GM13976 (cell line): ENCODE results near the gene NHEJ1.
A peak's percentile ranks its signal among the peaks of the same experiment; 100 is the strongest.

Experiments used
- DNase-seq: peaks from one replicate; pipeline ENCODE4 v3.0.0; 2012; ENCODE audit warnings: low spot score
- in situ Hi-C: fragments of 300-500 bp; cut with MboI; formaldehyde crosslinking; loops from one replicate; pipeline ENCODE4 v1.12.0; 2022; ENCODE audit warnings: low sequenced_read_pairs, mixed read lengths, inconsistent platforms; ENCODE audit not compliant: unreplicated experiment
- TF ChIP-seq, protein P1 (sequence below): IDR thresholded peaks from 2 replicates; pipeline ENCODE4 v1.5.1; 2012; ENCODE audit warnings: borderline replicate concordance, mild to moderate bottlenecking; ENCODE audit not compliant: insufficient read depth; ENCODE audit errors: extremely low read depth, missing control alignments, control extremely low read depth

The NHEJ1 gene

DNA sequence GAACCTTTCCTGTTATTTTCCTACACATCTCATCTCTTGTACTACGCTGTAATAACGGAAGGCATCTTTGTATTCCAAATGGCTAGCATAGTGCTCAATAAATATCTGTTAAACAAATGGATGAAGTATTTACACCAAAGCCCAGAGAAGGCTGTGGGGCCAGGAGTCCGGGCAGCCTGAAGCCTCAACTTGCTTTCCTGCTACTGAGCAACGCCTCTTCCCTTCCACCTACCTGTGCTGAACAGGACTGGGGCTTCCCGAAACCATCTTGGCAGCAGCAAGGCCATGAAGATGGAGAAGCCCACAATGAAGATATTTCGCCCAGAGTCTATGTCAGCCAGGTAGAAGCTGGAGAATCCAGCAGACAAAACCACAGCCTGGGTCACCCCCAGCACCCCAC lies 2.5 kb upstream of the NHEJ1 start:
- in situ Hi-C loops, result loop anchor here (25.0 kb wide), 1 partner anchor 124 kb away; the partner anchor contains the start of gene DNAJB2
- TF ChIP-seq, protein P1, sequence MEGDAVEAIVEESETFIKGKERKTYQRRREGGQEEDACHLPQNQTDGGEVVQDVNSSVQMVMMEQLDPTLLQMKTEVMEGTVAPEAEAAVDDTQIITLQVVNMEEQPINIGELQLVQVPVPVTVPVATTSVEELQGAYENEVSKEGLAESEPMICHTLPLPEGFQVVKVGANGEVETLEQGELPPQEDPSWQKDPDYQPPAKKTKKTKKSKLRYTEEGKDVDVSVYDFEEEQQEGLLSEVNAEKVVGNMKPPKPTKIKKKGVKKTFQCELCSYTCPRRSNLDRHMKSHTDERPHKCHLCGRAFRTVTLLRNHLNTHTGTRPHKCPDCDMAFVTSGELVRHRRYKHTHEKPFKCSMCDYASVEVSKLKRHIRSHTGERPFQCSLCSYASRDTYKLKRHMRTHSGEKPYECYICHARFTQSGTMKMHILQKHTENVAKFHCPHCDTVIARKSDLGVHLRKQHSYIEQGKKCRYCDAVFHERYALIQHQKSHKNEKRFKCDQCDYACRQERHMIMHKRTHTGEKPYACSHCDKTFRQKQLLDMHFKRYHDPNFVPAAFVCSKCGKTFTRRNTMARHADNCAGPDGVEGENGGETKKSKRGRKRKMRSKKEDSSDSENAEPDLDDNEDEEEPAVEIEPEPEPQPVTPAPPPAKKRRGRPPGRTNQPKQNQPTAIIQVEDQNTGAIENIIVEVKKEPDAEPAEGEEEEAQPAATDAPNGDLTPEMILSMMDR, result no peak

DNA sequence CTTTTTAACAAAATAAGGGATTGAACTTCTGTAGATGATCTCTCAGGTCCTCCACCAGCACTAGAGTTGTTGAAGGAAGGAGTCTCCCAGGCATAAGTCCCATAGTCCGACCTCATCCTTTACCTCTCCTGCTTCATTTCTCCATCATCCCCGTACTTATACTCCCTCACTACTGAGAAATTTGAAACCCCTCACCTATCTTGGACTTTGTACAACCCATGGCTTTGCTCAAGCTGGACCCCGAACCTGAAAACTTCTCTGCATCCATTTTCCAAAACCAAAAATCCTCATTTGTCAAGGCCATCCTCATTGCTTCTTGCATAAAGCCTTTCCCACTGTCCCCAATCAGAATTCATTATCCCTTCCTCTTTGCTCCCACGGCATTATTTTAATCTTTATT lies 482 bp upstream of the NHEJ1 start:
- in situ Hi-C loops, result loop anchor here (25.0 kb wide), 1 partner anchor 126 kb away; the partner anchor contains the start of gene DNAJB2
- TF ChIP-seq, protein P1, result no peak
- no peak for DNase-seq

More for the DNA sequence above, 2.5 kb upstream of the NHEJ1 start:
- no peak for DNase-seq

DNA sequence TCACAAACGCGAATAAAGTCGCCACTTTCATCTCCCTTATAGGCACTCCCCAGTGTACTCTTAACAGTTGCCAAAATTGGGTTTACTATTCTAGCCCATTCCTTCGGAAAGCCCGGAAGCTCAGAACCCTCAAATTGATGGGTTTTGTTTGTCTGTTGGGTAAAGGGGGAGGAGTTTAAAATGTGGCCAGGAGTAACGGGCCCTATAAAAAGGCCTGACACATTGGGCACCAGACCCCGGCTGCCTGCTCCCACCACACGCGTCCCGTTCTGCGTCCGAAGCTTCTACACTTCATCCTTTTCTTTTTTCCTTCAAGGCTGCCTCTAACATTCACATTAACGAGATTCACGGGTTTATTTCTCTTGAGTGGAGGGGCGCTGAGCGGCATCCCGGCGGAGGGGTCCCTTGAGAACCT lies 837 bp downstream of the NHEJ1 start:
- no peak for DNase-seq
- TF ChIP-seq, protein P1, result no peak

DNA sequence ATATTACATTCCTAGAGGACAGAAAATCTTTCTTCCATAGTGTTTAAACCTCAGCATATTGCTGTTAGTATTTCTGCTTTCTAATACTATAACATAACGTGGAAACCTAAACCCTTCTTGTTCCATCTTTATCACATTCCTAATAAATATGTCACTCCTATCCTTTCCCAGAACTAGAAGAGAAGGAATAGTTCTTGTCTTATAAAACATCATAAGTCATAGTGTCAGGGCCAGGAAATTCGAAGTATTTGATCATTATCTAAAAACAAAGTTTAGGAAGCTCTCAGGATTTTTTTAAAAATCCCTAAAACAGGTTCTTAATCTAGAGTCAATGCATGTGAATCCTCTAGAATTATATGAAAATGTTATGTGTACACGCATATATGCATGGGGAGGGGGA lies 2.0 kb downstream of the NHEJ1 start:
- in situ Hi-C loops, result loop anchor here (25.0 kb wide), 1 partner anchor 129 kb away; the partner anchor contains the start of gene DNAJB2
- no peak for DNase-seq
- TF ChIP-seq, protein P1, result no peak

More for the DNA sequence above, 837 bp downstream of the NHEJ1 start:
- in situ Hi-C loops, result loop anchor here (25.0 kb wide), 1 partner anchor 128 kb away; the partner anchor contains the start of gene DNAJB2

DNA sequence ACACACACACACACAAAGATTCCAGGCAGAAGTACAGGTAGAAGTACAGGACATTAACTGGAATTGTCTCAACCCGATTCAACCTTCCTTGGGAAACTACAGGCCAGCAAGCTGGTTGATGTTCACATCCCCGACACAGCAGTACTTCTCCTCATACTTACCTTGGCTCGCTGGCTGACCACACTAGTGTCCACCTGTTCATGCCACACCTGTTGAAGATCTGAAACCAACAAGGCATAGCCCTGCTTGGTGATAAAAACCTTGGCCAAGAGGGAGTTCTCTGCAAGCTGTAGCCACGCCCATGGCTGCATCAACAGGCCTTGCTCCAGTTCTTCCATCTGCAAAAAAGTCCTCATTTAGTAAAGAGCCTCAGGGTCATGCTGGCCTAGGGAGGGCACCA lies 2.6 kb downstream of the NHEJ1 start:
- in situ Hi-C loops, result loop anchor here (25.0 kb wide), 1 partner anchor 129 kb away; the partner anchor contains the start of gene DNAJB2

DNA sequence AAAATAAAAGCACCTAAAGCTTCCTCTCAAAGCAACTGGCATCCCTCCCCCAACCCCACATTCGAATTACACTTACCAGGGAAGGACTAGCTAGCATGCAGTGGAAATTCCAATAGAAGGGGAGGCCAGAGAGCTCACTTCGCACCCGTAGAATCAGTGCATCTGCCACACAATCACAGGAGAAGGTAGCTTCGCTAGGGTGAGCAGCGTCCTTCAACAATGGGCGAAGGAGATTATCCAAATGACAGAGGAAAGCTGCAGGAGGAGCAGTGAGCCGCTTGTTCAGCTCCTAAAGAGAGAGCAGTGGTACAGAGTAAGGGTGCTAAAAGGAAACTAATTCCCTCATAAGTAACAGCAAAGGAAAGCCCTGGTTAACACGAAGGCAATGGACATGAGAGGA lies 3.2 kb downstream of the NHEJ1 start:
- in situ Hi-C loops, result loop anchor here (25.0 kb wide), 1 partner anchor 130 kb away; the partner anchor contains the start of gene DNAJB2
- TF ChIP-seq, protein P1, result no peak
- no peak for DNase-seq

More for the DNA sequence above, 2.6 kb downstream of the NHEJ1 start:
- no peak for DNase-seq
- TF ChIP-seq, protein P1, result no peak

DNA sequence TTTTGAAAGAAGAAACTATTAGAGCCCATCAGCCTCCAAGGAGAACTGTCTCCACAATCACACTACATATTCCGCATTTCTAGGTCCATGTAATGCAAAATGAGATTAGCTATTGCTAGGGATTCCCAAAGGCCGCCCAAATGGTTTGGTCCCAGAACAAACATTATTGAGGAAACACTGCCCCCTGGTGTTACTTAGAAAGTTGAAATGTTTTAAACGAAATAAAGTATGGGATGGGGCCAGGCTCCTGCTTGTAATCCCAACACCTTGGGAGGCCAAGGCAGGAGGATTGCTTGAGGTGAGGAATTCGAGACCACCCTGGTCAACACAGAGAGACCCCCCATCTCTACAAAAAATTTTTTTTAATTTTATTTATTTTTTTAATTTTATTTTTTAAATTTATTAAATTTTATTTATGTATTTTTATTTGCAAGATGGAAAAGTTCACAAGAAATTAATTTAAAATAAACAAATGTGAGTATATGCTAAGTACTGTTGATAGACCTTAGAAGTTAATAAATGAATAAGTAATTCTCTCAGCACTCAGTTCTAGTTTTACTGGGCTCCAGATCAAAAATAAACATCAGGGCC lies 5.5 kb downstream of the NHEJ1 start:
- TF ChIP-seq, protein P1, result peak; percentile 38
- in situ Hi-C loops, result loop anchor here (25.0 kb wide), 1 partner anchor 132 kb away; the partner anchor contains the start of gene DNAJB2

More for the DNA sequence above, 5.5 kb downstream of the NHEJ1 start:
- DNase-seq, result peak; percentile 73
